Renal pelvis (tissue), 4 donors: ENCODE results near the gene TEAD2. TPM values are rescaled to one million over a fixed set of nuclear protein-coding genes. Genes with fewer than 3 reads are reported as not detected.

ENCODE experiments used
- DNase-seq: peaks from one replicate; pipeline ENCODE4 v3.0.0-alpha.2; 2013
- polyA plus RNA-seq, 3 donors: library from polyadenylated mRNA; unstranded; fragments of 120-200 nt; gene quantifications; one replicate each; pipeline ENCODE4 v1.2.1, GENCODE V29; 2013; ENCODE audit not compliant: insufficient read length in 3 of 3

TEAD2 gene
- polyA plus RNA-seq, 3 donors, result 89.0 to 114 (median 109) TPM

DNA sequence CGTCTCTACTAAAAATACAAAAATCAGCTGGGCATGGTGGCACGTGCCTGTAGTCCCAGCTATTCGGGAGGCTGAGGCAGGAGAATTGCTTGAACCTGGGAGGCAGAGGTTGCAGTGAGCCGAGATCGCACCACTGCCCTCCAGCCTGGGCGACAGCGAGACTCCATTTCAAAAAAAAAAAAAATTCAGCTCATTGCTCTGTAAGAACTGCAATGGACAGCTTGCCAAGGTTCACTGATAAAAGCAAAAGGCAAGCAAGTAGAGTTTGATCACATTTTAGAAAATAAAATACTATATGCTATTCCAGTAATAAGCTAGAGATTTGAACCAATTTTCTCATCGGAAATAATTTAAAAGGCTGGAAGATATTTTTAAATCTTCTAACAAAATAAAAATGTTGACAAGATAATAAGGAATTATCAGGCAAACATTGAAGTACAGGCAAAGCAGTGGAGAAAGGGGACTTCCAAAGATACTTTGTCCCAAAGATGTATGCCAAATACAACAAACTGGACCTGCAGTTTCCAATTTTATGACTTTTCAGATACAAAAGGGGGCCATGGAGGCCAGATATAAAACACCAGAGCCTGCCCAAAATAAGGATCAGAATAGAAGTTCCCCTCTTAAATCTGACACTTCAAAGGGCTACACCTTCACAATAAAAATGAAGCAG is 66.9 kb downstream of the TEAD2 start:
- DNase-seq, result no peak

DNA sequence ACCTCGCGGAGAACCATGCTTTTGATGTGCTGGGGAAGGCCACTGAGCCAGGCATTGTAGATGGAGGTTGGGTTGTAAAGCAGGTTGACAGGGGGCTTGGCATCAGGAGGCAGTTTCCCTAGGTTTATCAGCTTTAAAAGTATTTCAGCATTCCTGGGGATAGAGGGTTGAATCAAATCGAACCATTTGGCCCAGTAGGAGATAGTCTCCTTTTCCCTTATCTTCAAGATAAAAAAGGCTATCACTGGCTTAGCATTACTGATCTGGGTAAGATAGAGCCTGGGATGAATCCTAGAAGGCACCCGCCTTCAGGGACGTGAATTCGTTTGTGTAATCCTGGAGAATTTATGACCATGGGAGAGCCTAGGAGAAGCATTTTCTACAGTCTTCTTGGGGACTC is 67.8 kb downstream of the TEAD2 start:
- no peak for DNase-seq

Other genes with a start within 250 kb of the TEAD2 start
- 10 to 100 TPM in 2 of 3 donors, 1 to 10 TPM in 1; 9.0 to 11.5 (median 10.1) TPM for gene LIN7B, start 248.0 kb downstream of the TEAD2 start, polyA plus RNA-seq
- 1 to 10 TPM; 1.1 to 1.4 (median 1.1) TPM for gene C19orf73, start 243.3 kb downstream of the TEAD2 start, polyA plus RNA-seq
- gene PPFIA3, start 242.9 kb downstream of the TEAD2 start, polyA plus RNA-seq, result 1 to 10 TPM; 6.7 to 9.4 (median 9.0) TPM
- 10 to 100 TPM; 24.8 to 36.4 (median 33.1) TPM for gene HRC, start 207.0 kb downstream of the TEAD2 start, polyA plus RNA-seq
- 10 to 100 TPM; 29.4 to 62.7 (median 39.0) TPM for gene TRPM4, start 204.6 kb downstream of the TEAD2 start, polyA plus RNA-seq
- 1 to 10 TPM; 2.3 to 5.7 (median 4.6) TPM for gene SLC6A16, start 37.2 kb downstream of the TEAD2 start, polyA plus RNA-seq
- gene CD37, start 27.0 kb downstream of the TEAD2 start, polyA plus RNA-seq, result 10 to 100 TPM; 26.6 to 38.2 (median 36.4) TPM
- gene DKKL1, start 1.5 kb upstream of the TEAD2 start, polyA plus RNA-seq, result 1 to 10 TPM; 4.2 to 6.7 (median 5.8) TPM
- under 1 TPM in 2 of 3 donors, not detected in 1; 0.10 to 0.34 TPM for gene KASH5, start 25.8 kb upstream of the TEAD2 start, polyA plus RNA-seq
- not detected for gene PTH2, start 61.0 kb upstream of the TEAD2 start, polyA plus RNA-seq
- not detected for gene GFY, start 63.0 kb upstream of the TEAD2 start, polyA plus RNA-seq
- gene SLC17A7, start 79.1 kb upstream of the TEAD2 start, polyA plus RNA-seq, result under 1 TPM; 0.28 to 0.62 (median 0.55) TPM
- gene PIH1D1, start 89.4 kb upstream of the TEAD2 start, polyA plus RNA-seq, result 100 to 1,000 TPM in 1 of 3 donors, 10 to 100 TPM in 2; 92.0 to 101 (median 99.4) TPM
- gene ALDH16A1, start 90.8 kb upstream of the TEAD2 start, polyA plus RNA-seq, result 10 to 100 TPM; 19.2 to 33.0 (median 26.3) TPM
- 1 to 10 TPM; 3.1 to 5.1 (median 5.1) TPM for gene FLT3LG, start 111.8 kb upstream of the TEAD2 start, polyA plus RNA-seq
- 1,000 to 10,000 TPM; 2,758 to 3,345 (median 3,013) TPM for gene RPL13A, start 125.2 kb upstream of the TEAD2 start, polyA plus RNA-seq
- 1,000 to 10,000 TPM; 2,501 to 3,013 (median 2,811) TPM for gene RPS11, start 134.0 kb upstream of the TEAD2 start, polyA plus RNA-seq
- 100 to 1,000 TPM; 291 to 328 (median 294) TPM for gene FCGRT, start 150.2 kb upstream of the TEAD2 start, polyA plus RNA-seq
- 10 to 100 TPM; 21.3 to 22.4 (median 21.7) TPM for gene RCN3, start 165.6 kb upstream of the TEAD2 start, polyA plus RNA-seq
- gene NOSIP, start 218.1 kb upstream of the TEAD2 start, polyA plus RNA-seq, result 10 to 100 TPM; 69.3 to 81.1 (median 79.5) TPM
- gene PRRG2, start 218.9 kb upstream of the TEAD2 start, polyA plus RNA-seq, result 1 to 10 TPM; 6.5 to 8.2 (median 7.7) TPM
- gene PRR12, start 228.8 kb upstream of the TEAD2 start, polyA plus RNA-seq, result 10 to 100 TPM; 24.2 to 34.2 (median 29.2) TPM